VCaP (cell line): ENCODE data around the gene MUC22.
"Not testable (repeated sequence)": the region's sequence is repeated elsewhere in the genome, so short reads cannot be mapped to it uniquely, and the experiment has no call there.

ENCODE experiments used
- H3K27ac ChIP-seq: fragments of 450-650 bp; 2 replicates; pipeline ENCODE4 v1.5.1; 2017
- TF ChIP-seq, protein P1 (sequence below): fragments of 450-650 bp; conservative IDR thresholded peaks from 2 replicates; pipeline ENCODE4 v1.5.1; 2017; ENCODE audit warnings: mild to moderate bottlenecking, moderate library complexity

MUC22 gene

DNA sequence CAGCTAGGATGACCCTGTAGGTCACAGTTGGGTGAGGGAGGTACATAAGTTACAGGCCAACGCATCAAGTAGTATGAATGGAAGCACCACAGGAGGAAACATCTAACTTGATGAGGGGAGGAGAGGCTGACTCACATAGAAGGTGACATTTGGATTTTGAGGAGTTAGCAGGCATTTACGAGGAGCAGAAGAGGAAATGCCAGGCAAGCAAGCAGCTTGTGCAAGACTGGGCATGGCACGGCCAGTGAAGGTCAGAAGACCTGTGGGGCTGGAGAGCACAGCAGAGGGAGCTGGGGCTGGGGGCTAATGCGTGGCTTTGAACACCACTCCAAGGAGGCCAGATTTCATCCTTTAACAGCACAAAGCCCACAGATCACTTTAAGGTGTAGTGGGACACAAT, 37.8 kb downstream of the MUC22 start:
- H3K27ac ChIP-seq: no peak overlapping the region
- TF ChIP-seq, protein P1, sequence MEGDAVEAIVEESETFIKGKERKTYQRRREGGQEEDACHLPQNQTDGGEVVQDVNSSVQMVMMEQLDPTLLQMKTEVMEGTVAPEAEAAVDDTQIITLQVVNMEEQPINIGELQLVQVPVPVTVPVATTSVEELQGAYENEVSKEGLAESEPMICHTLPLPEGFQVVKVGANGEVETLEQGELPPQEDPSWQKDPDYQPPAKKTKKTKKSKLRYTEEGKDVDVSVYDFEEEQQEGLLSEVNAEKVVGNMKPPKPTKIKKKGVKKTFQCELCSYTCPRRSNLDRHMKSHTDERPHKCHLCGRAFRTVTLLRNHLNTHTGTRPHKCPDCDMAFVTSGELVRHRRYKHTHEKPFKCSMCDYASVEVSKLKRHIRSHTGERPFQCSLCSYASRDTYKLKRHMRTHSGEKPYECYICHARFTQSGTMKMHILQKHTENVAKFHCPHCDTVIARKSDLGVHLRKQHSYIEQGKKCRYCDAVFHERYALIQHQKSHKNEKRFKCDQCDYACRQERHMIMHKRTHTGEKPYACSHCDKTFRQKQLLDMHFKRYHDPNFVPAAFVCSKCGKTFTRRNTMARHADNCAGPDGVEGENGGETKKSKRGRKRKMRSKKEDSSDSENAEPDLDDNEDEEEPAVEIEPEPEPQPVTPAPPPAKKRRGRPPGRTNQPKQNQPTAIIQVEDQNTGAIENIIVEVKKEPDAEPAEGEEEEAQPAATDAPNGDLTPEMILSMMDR: no peak

DNA sequence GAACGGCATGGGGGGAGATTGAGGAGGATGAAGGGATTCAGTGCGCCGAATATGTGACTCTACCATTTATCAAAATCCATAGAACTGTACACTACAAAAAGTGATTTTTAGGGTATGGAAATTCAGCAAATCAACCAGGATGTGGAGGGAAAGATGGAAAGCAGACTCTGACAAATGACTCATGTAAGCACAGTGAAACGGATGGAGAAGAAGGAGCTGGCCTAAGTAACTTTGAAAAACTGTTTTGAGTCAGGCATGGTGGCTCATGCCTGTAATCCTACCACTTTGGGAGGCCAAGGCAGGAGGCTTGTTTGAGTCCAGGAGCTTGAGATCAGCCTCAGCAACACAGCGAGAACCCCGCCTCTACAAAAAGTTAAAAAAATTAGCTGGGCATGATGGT, 39.2 kb downstream of the MUC22 start:
- H3K27ac ChIP-seq: no peak overlapping the region
- TF ChIP-seq, protein P1: no peak

DNA sequence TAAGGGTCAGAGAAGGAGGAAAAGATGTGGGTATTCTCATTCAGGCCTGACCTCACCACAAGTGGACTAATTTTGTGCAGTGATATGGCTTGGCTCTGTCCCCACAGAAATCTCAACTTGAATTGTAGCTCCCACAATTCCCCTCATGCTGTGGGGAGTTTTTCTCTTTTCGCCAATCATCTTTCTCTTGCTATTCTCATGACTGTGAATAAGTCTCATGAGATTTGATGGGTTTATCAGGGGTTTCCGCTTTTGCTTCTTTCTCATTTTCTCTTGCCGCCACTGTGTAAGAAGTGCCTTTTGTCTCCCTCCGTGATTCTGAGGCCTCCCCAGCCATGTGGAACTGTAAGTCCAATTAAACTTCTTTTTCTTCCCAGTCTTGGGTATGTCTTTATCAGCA, 42.9 kb downstream of the MUC22 start:
- not testable (repeated sequence) for H3K27ac ChIP-seq

DNA sequence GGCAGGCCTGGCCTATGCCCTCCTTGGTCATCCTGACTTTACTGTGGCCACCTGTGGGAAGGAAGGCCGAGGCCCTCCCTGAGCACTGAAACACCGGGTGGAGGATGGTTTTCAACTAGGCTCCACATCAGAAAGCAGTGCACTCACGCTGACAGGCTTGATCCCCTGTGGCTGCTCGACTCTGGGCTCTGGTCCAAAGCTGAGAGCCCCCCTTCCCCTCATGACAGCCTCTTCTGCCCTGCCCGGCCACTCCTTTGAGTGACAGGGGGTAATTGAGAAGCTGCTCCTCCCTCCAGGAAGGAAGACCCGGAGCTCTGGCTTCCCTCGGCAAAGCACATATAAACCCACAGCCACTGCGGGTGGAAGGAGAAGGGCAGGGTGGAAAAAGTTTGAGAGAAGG, 43.6 kb downstream of the MUC22 start:
- TF ChIP-seq, protein P1: no peak
- no peak overlapping the region for H3K27ac ChIP-seq

DNA sequence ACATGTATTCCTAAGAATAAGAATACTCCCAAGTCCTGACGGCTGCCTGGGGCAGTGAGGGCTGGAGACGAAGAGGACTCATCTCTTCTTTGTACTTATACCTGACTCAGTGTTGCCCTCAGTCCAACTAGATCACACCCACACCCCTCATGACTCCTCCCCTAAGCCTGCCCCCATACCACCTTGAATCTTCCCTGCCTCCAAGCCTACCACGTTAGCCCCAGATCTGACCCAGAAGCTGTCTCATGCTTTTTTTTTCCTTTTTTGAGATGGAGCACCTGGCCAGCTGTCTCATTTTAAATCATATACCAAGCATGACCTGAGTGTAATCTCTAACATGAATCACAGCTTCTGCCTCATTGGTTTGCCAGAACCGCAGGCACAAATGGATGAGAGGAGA, 45.2 kb downstream of the MUC22 start:
- TF ChIP-seq, protein P1: no peak
- no peak overlapping the region for H3K27ac ChIP-seq

DNA sequence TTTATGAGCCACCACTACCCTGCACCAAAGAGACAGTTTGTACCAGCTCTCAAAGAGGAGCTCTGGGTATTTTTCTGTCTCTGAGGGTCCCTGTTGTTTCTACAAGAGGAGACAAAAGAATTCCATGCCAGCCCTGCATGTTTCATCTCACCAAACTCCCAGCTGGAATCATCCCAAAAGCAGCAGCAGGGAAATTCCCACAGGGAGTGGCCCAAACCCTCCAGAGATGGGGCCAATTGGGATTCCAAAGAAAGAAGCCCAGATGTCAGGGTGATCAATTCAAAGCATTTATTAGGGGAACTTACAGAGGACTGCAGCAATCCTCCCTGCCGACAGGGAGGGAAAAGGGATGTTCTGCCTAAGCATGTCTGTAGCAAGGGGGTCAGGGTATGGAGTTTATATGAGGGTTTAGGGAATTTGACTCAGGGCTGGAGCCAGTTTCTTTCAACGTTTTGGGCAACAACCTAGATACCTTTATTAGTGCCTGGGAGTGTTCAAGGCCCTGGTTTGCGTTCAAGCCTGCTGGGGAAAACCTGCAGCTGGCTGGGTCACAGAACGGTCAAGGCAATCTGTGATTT, 47.2 kb downstream of the MUC22 start:
- H3K27ac ChIP-seq: no peak overlapping the region
- TF ChIP-seq, protein P1: no peak

DNA sequence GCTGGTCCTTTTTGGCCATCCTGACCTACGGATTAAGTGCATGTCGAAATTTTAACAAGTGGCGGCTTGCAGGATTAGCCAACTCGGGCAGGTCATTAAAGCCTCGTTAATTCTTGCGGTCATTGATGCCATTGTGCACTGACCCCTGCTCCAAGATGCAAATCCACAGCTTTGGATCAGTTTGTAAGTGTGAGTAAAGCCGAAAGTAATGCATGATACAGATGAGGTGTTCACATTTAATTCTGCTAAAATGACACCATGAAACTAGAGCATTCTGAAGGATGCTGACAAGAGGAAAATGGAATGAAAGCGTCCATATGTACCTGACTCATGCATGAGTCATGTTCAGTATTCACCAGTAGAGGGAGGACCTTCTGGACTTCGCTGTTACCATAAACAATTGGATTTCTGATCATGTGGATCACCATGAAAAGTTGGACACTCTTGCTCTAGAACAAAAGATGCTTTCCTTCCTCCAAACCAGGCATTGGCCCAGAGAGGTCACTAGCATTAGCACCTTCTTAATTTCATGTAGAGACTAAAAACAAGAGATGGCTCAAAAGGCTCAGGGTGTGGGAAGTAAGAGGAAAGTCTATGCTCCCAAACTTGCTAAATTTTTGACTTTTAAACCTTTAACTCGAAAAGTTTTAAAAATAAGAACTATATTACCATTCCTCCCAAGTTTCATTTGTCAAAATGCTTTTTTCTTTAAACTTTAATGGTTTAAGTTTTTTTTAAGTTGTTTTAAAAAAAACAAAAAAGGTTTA, 48.0 kb downstream of the MUC22 start:
- TF ChIP-seq, protein P1: peak; percentile 77
- H3K27ac ChIP-seq: no peak overlapping the region

DNA sequence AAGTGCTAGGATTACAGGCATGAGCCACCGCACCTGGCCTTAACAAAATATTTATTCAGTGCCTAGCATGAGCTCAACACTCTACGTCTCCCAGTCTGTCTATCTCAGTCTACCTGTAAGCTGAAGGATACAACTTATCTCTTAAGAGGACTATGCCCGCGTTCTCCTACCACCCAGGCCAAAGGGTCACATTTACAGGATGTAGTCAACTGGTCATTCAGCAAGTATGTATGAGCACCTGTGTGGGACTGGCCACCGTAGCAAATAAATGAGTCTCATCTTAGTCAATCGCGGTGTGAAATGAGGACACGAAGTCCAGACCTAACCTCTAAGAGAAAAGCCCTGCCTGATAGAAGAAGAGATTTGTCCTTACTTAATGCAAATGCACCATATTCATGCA, 49.9 kb downstream of the MUC22 start:
- TF ChIP-seq, protein P1: no peak
- no peak overlapping the region for H3K27ac ChIP-seq
